ENCODE results near the gene DAB2. TPM values are rescaled to one million over a fixed set of nuclear protein-coding genes. Genes with fewer than 3 reads are reported as not detected.

DAB2 gene
- total and polyA plus RNA-seq, 12 donors = 6.5 to 64.7 (median 22.3) TPM

GRCh38 chr5:39453606-39454005, 28.8 kb upstream of the DAB2 start:
- Histone ChIP-seq H3K27ac (no peak overlapping the region), H3K4me1 (peaks cover 0 to 12% (median 0%) of the 10 kb centered on the region in 9 donors), H3K4me3 (no peak overlapping the region), H3K27me3 (no peaks in the 10 kb centered on the region), H3K36me3 (no peaks in the 10 kb centered on the region), H3K9me3 (no peaks in the 10 kb centered on the region)
- TF ChIP-seq CTCF (IDR thresholded peaks at IDR 0.05) = no peak
- no peak for DNase-seq
- intact Hi-C loops (cut with DNase I) = no loop called here
- ATAC-seq = no peak

GRCh38 chr5:39452846-39453245, 28.1 kb upstream of the DAB2 start:
- Histone ChIP-seq H3K9me3 (no peaks in the 10 kb centered on the region), H3K4me1 (peaks cover 0 to 10% (median 0%) of the 10 kb centered on the region in 9 donors), H3K4me3 (no peak overlapping the region), H3K27me3 (no peaks in the 10 kb centered on the region), H3K27ac (no peak overlapping the region), H3K36me3 (no peaks in the 10 kb centered on the region)
- WGBS, 2 donors = 82 to 84% methylated on average over 2 of the region's 2 CpGs
- DNase-seq (no peak), ATAC-seq (no peak)
- intact Hi-C loops (cut with DNase I) = no loop called here
- no peak for TF ChIP-seq CTCF (IDR thresholded peaks at IDR 0.05)

GRCh38 chr5:39451276-39451941, 26.6 kb upstream of the DAB2 start:
- Histone ChIP-seq H3K36me3 (no peaks in the 10 kb centered on the region), H3K4me1 (peaks cover 0 to 7% (median 0%) of the 10 kb centered on the region in 9 donors), H3K4me3 (no peak overlapping the region), H3K27ac (no peak overlapping the region), H3K27me3 (no peaks in the 10 kb centered on the region), H3K9me3 (no peaks in the 10 kb centered on the region)
- intact Hi-C loops (cut with DNase I) = no loop called here
- WGBS, 2 donors = 64 to 71% methylated on average over 2 of the region's 2 CpGs
- no peak for TF ChIP-seq CTCF (IDR thresholded peaks at IDR 0.05)
- DNase-seq (no peak), ATAC-seq (no peak)

GRCh38 chr5:39450487-39450886, 25.7 kb upstream of the DAB2 start:
- intact Hi-C loops (cut with DNase I) = no loop called here
- no peaks in the 10 kb centered on the region for H3K9me3 ChIP-seq
- DNase-seq (no peak), ATAC-seq (no peak)
- H3K27ac ChIP-seq = no peak overlapping the region
- no peak overlapping the region for H3K4me3 ChIP-seq
- no peak for TF ChIP-seq CTCF (IDR thresholded peaks at IDR 0.05)
- H3K27me3 ChIP-seq = no peaks in the 10 kb centered on the region
- H3K4me1 ChIP-seq = no peaks in the 10 kb centered on the region
- H3K36me3 ChIP-seq = no peaks in the 10 kb centered on the region
- 89% methylated on average over 3 of the region's 3 CpGs for WGBS, 2 donors
